GM12878 (cell line): ENCODE results near the gene FARS2. TPM values are rescaled to one million over a fixed set of nuclear protein-coding genes. Genes with fewer than 3 reads are reported as not detected.

Experiments used
- ATAC-seq: fragments of 200-7000 bp; cut with Tn5 transposase; 3 replicates; pipeline ENCODE4 v1.9.1; 2020; ENCODE audit warnings: mild to moderate bottlenecking, moderate library complexity
- BruUV-seq: library from RNA; stranded (reverse); fragments of 400-500 nt; replicated peaks from 2 replicates; lab custom pipeline; 2021; lab: Mats Ljungman, UMichigan
- CTCF ChIA-PET: fragments of 300-600 bp; sonication (Branson Sonifier 250); formaldehyde crosslinking; extraction: SDS; loops from one replicate; lab custom pipeline; 2021; ENCODE audit warnings: inconsistent platforms; lab: Yijun Ruan, JAX
- POLR2A ChIA-PET: fragments of 350-600 bp; formaldehyde crosslinking; extraction: SDS; loops from one replicate; lab custom pipeline; 2021; ENCODE audit warnings: inconsistent platforms; lab: Charles Lee
- RAD21 ChIA-PET: fragments of 300-600 bp; sonication (Branson Sonifier 250); formaldehyde crosslinking; loops from one replicate; lab custom pipeline; 2023; ENCODE audit warnings: antibody characterized with exemption; ENCODE audit not compliant: unreplicated experiment; lab: Charles Lee
- SMC1A ChIA-PET: fragments of 300-600 bp; sonication (Branson Sonifier 250); formaldehyde crosslinking; loops from one replicate; lab custom pipeline; 2023; ENCODE audit not compliant: unreplicated experiment, uncharacterized antibody; lab: Charles Lee
- DNase-seq: peaks from one replicate; pipeline ENCODE4 v3.0.0-alpha.2; 2011; ENCODE audit warnings: low read depth, low spot score
- FAIRE-seq: peaks from 3 replicates; lab custom pipeline; 2011; peaks lifted over from hg19 to GRCh38; lab: Jason Lieb, UNC
- H2AFZ ChIP-seq: 2 replicates; pipeline ENCODE4 v1.6.0; 2011; ENCODE audit warnings: low read depth, low read length, control low read depth; ENCODE audit not compliant: control insufficient read depth
- H3K27ac ChIP-seq: 2 replicates; pipeline ENCODE4 v1.5.1; 2011; ENCODE audit warnings: control low read depth; ENCODE audit not compliant: control insufficient read depth, insufficient read depth
- H3K27me3 ChIP-seq, 2 experiments: replicated peaks in 1 of 2; 2 replicates each; pipeline versions ENCODE4 v1.6.0 to v1.6.1; 2011; ENCODE audit warnings: low read length in 1 of 2; ENCODE audit not compliant: control insufficient read depth in 2 of 2, insufficient read depth in 2 of 2
- H3K36me3 ChIP-seq, 2 experiments: 2 replicates each; pipeline ENCODE4 v1.5.1; 2011; ENCODE audit warnings: low read length in 1 of 2; ENCODE audit not compliant: control insufficient read depth in 2 of 2, insufficient read depth in 2 of 2
- H3K4me1 ChIP-seq: 2 replicates; pipeline ENCODE4 v1.6.1; 2011; ENCODE audit warnings: mild to moderate bottlenecking, low read length, moderate library complexity, mixed read lengths; ENCODE audit not compliant: control insufficient read depth, insufficient read depth
- H3K4me2 ChIP-seq: 2 replicates; pipeline ENCODE4 v1.6.0; 2011; ENCODE audit warnings: control low read depth; ENCODE audit not compliant: control insufficient read depth, insufficient read depth
- H3K4me3 ChIP-seq: fragments of 200-600 bp; sonication (generic); 2 replicates; pipeline ENCODE4 v1.5.1; 2016
- H3K79me2 ChIP-seq: 2 replicates; pipeline ENCODE4 v1.6.0; 2011; ENCODE audit warnings: low read length; ENCODE audit not compliant: control insufficient read depth, insufficient read depth
- H3K9ac ChIP-seq: 2 replicates; pipeline ENCODE4 v1.8.0; 2011; ENCODE audit warnings: low read length, control low read depth, mixed read lengths; ENCODE audit not compliant: control insufficient read depth, insufficient read depth
- H3K9me3 ChIP-seq: replicated peaks from 3 replicates; pipeline ENCODE4 v1.5.1; 2011; ENCODE audit warnings: mild to moderate bottlenecking, low read length; ENCODE audit not compliant: control insufficient read depth, insufficient read depth
- H4K20me1 ChIP-seq: 2 replicates; pipeline ENCODE4 v1.6.0; 2011; ENCODE audit not compliant: control insufficient read depth, insufficient read depth
- CBX3 ChIP-seq: fragments of 200-600 bp; sonication (generic); IDR thresholded peaks from 2 replicates; pipeline ENCODE4 v1.6.1; 2016; ENCODE audit warnings: low read depth, borderline replicate concordance
- EP300 ChIP-seq, 2 experiments: fragments of 150-350 bp in 1 of 2; IDR thresholded peaks; 2 replicates each; pipeline ENCODE4 v1.6.1; 2011 to 2012; ENCODE audit warnings: low read depth in 2 of 2, low read length in 2 of 2, borderline replicate concordance in 1 of 2, improper control_type of control experiment in 1 of 2, inconsistent platforms in 1 of 2; ENCODE audit not compliant: control insufficient read depth in 1 of 2
- GABPA ChIP-seq: IDR thresholded peaks from 2 replicates; pipeline ENCODE4 v1.6.1; 2014; ENCODE audit warnings: antibody characterized with exemption, low read depth, mild to moderate bottlenecking, inconsistent platforms
- JUND ChIP-seq: IDR thresholded peaks from 2 replicates; pipeline ENCODE4 v1.6.1; 2012; ENCODE audit warnings: low read depth, mild to moderate bottlenecking, low read length, improper control_type of control experiment, moderate library complexity
- MYC ChIP-seq: IDR thresholded peaks from 2 replicates; pipeline ENCODE4 v1.6.1; 2011; ENCODE audit warnings: mild to moderate bottlenecking, low read length, moderate library complexity, inconsistent platforms; ENCODE audit not compliant: insufficient read depth, insufficient replicate concordance, insufficient read length, severe bottlenecking
- STAT1 ChIP-seq: fragments of 450-650 bp; conservative IDR thresholded peaks from 2 replicates; pipeline ENCODE4 v1.6.1; 2014; ENCODE audit warnings: antibody characterized with exemption, mild to moderate bottlenecking
- SUPT20H ChIP-seq: IDR thresholded peaks from 2 replicates; pipeline ENCODE4 v1.6.1; 2011; ENCODE audit warnings: low read depth, mild to moderate bottlenecking, low read length, moderate library complexity, borderline replicate concordance; ENCODE audit not compliant: control insufficient read depth
- WGBS: methylation state at CpG from one replicate; pipeline ENCODE4 v1.1.6; 2016; ENCODE audit warnings: low lambda C conversion rate; ENCODE audit not compliant: insufficient replicate concordance, insufficient coverage; ENCODE audit errors: missing lambda C conversion rate; 5-methylcytosine and 5-hydroxymethylcytosine counted together
- in situ Hi-C: fragments of 300-500 bp; cut with MboI; formaldehyde crosslinking; loops from 9 replicates; pipeline ENCODE4 v1.14.3; 2018; ENCODE audit warnings: mixed read lengths
- intact Hi-C: fragments of 100-400 bp; cut with micrococcal nuclease; formaldehyde crosslinking; loops from one replicate; pipeline ENCODE4 v1.14.2; 2022; ENCODE audit not compliant: unreplicated experiment
- polyA plus RNA-seq, 11 experiments: library from polyadenylated mRNA; depleted of rRNA in 4 of 11; unstranded in 6 of 11; stranded (reverse) in 5 of 11; fragments of >200 nt; fragmentation: Nextera tagmentation in 4 of 11; fragmentation: Illumina TruSeq in 1 of 11; extraction: Ambion mirVana in 4 of 11; extraction: Trizol in 1 of 11; gene quantifications; 1 replicate in 1 of 11; 2 replicates in 10 of 11; pipeline versions ENCODE4 v1.2.1 to v1.2.3, GENCODE V29; 2011 to 2016; ENCODE audit warnings: inconsistent platforms in 2 of 11, missing spikeins in 2 of 11, low read depth in 1 of 11
- total RNA-seq, 4 experiments: library from RNA; depleted of rRNA in 3 of 4; stranded (reverse); fragments of >200 nt in 3 of 4; fragmentation: Illumina TruSeq in 1 of 4; extraction: Trizol in 1 of 4; gene quantifications; 2 replicates each; pipeline versions ENCODE4 v1.2.1 to v1.2.3, GENCODE V29; 2013 to 2021
- TF ChIP-seq, protein P1 (sequence below): IDR thresholded peaks from 2 replicates; pipeline ENCODE4 v1.6.1; 2011; ENCODE audit warnings: low read depth, mild to moderate bottlenecking, low read length, moderate library complexity, borderline replicate concordance; ENCODE audit errors: extremely low read depth

Gene FARS2
- total and polyA plus RNA-seq, 10 of the 15 experiments (the other 5 are each of a cell fraction or from before 2014, with no cell fraction given): 16.8 to 46.7 (median 25.6) TPM

GRCh38 chr6:5811997-5812396, 550.7 kb downstream of the FARS2 start:
- DNase-seq (no peak), FAIRE-seq (no peak), ATAC-seq (no peak)
- ChIA-PET SMC1A (no interaction called here), CTCF (no interaction called here), POLR2A (no interaction called here), RAD21 (no interaction called here)
- H3K9me3 ChIP-seq: no peaks in the 10 kb centered on the region; the same call in 2 of the 3 replicates
- intact Hi-C loops (no loop called here), in situ Hi-C loops (no loop called here)
- no TSS peak for BruUV-seq
- H3K4me3 ChIP-seq: no peak overlapping the region
- WGBS: 43% methylated on average over 4 of the region's 4 CpGs
- H3K36me3 ChIP-seq: no peaks in the 10 kb centered on the region
- H3K79me2 ChIP-seq: no peaks in the 10 kb centered on the region
- H4K20me1 ChIP-seq: no peaks in the 10 kb centered on the region
- TF ChIP-seq EP300 (IDR thresholded peaks at IDR 0.05; ENCODE audit: borderline replicate concordance in 1 of 2, control insufficient read depth in 1 of 2, low read depth in 2 of 2, low read length in 2 of 2): no peak
- TF ChIP-seq, protein P1, sequence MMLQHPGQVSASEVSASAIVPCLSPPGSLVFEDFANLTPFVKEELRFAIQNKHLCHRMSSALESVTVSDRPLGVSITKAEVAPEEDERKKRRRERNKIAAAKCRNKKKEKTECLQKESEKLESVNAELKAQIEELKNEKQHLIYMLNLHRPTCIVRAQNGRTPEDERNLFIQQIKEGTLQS: no peak
- no peak for TF ChIP-seq JUND
- no peak for TF ChIP-seq GABPA
- TF ChIP-seq CBX3: no peak
- no peak for TF ChIP-seq MYC
- TF ChIP-seq SUPT20H: no peak
- TF ChIP-seq STAT1: no peak
- no peak overlapping the region for H3K9ac ChIP-seq
- no peak overlapping the region for H3K27ac ChIP-seq
- H3K27me3 ChIP-seq: no peaks in the 10 kb centered on the region; a peak in 1 of 4 replicates
- H3K4me2 ChIP-seq: no peak overlapping the region
- H2AFZ ChIP-seq: no peak overlapping the region
- H3K4me1 ChIP-seq: 0 out of 2 replicates have a peak, but pooled peaks cover 5% of the 10 kb centered on the region
